HuH-7.5 (cell line): ENCODE results near the gene LGSN.
"Not testable (repeated sequence)": the region's sequence is repeated elsewhere in the genome, so short reads cannot be mapped to it uniquely, and the experiment has no call there.

ENCODE experiments used
- DNase-seq: peaks from one replicate; pipeline ENCODE4 v3.0.0; 2011; ENCODE audit warnings: low spot score

Gene LGSN

GRCh38 chr6:63319939-63320338 lies at the start of gene LGSN:
LGSN (minus strand) TSS chr6:63319983; CDS start chr6:63319943, 40 bp downstream.
- DNase-seq: no peak

DNA sequence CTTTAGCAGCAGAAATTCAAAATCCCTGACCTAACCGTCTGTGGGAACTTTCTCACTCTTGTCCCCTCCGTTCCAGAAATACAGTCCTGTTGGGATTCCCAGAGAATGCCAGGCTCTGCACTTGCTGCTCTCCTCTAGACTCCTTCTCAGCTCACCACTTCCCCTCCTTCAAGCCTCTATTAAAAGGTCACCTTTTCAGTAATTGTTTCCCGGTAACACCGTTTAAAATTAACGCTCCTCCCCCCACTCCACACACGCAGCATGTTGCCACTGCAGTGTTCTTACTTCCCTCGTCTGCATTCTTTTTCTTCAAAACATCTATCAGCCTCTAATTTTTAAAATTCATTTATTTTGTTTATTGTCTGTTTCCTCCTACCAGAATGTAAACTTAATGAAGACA lies 48.6 kb upstream of the LGSN start:
- DNase-seq: no peak

GRCh38 chr6:63362500-63363120 lies 42.8 kb upstream of the LGSN start:
- DNase-seq: not testable (repeated sequence)

DNA sequence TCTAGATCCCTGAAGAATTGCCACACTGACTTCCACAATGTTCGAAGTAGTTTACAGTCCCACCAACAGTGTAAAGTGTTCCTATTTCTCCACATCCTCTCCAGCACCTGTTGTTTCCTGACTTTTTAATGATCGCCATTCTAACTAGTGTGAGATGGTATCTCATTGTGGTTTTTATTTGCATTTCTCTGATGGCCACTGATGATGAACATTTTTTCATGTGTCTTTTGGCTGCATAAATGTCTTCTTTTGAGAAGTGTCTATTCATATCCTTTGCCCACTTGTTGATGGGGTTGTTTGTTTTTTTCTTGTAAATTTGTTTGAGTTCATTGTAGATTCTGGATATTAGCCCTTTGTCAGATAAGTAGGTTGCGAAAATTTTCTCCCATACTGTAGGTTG lies 37.6 kb upstream of the LGSN start:
- not testable (repeated sequence) for DNase-seq

- DNase-seq: no peak
These were observed 35.8 kb upstream of the LGSN start for GRCh38 chr6:63355632-63356031.

DNA sequence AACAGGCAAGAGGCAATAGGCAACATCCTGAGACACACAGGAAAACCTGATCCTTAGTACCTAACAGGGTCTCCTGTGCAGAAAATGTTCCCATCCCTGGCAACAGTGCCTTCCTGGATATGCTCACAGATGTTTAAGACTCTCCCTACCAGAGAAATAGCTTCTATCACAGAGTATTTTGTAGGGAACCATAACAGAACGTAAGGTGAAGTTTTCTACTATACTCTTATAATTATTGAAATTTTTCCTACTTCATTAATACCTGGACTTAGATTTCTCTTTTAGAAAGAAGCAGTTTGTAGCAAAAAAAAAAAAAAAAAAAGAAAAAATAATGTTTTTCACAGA lies 33.5 kb upstream of the LGSN start:
- DNase-seq: no peak

DNA sequence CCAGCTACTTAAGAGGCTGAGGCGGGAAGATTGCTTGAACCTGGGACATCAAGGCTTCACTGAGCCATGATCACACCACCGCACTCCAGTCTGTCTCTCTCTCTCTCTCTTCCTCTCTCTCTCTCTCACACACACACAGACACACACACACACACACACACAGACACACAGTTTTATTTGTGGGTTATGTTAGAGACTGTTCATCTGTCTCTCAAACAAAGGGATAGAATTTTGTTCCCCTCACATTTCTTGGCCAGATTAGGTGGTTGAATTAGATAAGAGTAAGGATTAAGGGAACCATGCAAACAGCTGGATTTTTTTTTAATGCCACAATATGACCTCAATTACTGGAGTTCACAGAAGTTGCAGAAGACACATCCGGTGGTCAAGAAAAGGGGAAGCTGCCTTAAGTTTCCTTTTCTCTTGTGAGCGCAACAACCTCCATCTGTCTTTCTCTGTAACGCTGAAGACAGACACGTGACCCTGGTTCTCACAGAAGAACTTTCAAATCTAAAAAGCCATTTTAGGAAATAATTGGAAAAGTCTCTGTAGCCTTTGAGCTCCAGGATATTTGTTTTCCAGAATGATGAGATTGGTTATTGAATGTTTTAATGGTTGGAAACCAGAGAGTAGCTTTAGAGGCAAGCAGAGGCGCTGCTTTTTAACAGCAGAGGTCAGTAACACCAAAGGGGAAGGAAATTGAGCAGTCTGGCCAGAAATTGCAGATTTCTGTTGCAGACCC lies 32.9 kb upstream of the LGSN start:
- no peak for DNase-seq

GRCh38 chr6:63352069-63352543 lies 32.3 kb upstream of the LGSN start:
- no peak for DNase-seq

DNA sequence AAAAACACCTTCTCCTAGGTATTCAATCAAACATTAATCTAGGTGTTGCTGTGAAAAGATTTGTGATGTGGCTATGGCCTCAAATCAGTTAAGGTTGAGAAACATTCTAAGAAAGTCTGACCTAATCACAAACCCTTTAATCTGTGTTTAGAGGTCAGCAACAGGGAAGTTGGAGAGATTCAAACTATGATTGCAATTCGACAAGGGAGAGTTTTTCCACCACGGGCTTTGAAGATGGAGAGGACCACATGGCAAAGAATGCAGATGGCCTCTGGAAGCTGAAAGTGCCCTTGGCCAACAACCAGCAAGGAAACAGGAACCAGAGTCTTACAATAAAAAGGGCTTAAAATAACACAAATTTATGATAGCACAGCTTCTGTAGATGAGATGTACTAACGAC lies 29.6 kb upstream of the LGSN start:
- DNase-seq: no peak

GRCh38 chr6:63348836-63349235 lies 29.1 kb upstream of the LGSN start:
- no peak for DNase-seq

DNA sequence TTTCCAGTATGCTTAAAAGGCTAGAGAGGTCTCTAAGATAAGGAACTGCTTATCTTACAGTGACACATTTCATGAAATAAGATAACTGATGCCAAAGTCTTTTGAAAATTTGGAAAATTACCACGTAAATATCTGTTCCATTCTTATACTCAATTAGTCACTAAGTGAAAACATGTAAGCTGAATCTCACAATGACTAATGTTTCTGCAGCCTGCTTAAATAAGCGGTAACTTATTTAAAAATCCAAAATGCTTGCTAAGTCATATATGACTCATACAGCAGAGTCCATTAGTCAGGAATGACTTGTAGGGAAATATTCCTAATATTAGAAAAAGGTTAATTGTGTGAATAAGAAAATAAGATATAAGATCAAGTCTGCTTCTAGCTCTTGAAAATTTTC lies 27.8 kb upstream of the LGSN start:
- no peak for DNase-seq

DNA sequence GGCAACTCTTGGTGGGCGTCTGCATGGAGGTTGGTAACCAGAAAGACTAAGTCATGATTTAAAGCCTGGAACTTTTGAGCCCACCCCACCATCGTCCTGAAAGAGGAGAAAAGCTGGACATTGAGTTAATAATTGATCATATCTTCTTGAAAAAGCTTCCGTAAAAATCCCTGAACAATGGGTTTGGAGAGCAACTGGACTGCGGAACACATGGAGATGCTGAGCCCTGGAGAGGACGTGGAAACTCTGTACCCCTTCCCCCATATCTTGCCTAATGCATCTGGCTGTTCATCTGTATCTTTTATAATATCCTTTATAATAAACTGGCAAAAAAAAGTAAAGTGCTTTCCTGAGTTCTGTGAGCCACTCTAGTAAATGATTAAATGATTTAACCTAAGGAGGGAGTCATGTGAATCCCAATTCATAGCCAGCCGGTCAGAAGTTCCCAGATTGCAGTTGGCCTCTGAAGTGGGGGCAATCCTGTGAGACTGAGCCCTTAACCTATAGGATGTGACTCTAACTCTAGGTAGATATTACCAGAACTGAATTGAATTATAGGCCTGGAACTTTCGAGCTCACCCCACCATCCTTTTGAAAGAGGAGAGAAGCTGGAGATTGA lies 26.5 kb upstream of the LGSN start:
- DNase-seq: no peak

DNA sequence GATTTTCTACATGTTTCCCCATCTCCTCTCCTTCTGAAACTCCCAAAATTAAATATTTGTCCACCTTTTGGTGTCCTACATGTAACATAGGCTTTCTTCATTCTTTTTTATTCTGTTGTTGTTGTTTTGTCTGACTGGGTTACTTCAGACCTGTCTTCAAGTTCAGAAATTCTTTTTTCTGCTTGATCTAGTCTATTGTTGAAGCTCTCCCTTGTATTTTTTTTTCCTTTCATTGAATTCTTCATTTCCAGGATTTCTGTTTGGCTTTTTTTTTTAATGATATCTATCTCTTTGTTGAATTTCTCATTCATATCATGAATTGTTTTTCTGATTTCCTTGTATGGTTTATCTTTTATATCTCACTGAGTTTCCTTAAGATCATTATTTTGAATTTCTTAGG lies 20.6 kb upstream of the LGSN start:
- no peak for DNase-seq

- DNase-seq: not testable (repeated sequence)
These were observed 14.9 kb upstream of the LGSN start for GRCh38 chr6:63334652-63335051.

DNA sequence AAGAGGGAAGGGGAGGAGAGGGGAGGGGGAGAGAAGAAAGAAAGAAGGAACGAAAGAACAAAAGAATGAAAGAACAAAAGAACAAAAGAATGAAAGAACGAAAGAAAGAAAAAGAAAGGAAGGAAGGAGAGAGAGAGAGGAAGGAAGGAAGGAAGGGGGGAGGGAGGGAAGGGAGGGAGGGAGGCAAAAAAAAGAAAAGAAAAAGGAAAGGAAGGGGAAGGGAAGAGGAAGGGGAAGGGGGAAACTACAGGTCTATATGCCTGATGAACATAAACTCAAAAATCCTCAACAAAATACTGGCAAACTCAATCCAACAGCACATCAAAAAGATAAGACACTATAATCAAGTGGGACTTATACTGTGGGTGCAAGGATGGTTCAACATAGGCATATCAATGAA lies 13.7 kb upstream of the LGSN start:
- no peak for DNase-seq

DNA sequence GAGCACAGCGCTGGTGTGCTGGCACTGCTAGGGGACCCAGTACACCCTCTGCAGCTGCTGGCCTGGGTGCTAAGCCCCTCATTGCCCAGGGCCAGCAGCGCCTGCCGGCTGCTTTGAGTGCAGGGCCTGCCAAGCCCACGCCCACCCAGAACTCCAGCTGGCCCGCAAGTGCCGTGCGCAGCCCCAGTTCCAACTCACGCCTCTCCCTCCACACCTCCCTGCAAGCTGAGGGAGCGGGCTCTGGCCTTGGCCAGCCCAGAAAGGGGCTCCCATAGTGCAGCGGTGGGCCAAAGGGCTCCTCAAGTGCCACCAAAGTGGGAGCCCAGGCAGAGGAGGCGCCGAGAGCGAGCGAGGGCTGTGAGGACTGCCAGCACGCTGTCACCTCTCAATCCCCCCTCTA lies 6.8 kb upstream of the LGSN start:
- DNase-seq: not testable (repeated sequence)

DNA sequence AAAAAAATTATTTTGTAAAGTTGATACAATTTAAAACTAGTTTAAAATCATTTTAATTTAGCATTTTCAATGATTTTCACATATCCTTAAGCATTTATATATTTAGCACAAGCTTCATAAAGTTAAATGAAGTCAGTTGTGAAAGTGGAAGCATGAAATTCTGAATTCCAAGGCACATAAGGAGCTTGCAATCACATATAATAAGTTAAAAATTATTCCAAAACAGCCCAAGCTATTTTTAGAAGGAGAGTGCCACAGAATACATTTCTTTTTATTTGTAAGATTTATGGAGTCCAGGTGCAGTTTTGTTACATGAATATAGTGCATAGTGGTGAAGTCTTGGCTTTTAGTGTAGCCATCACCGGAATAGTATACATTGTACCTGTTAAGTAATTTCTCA lies 3.2 kb upstream of the LGSN start:
- DNase-seq: no peak

- DNase-seq: no peak
These were observed 2.0 kb upstream of the LGSN start for GRCh38 chr6:63321821-63322220.

DNA sequence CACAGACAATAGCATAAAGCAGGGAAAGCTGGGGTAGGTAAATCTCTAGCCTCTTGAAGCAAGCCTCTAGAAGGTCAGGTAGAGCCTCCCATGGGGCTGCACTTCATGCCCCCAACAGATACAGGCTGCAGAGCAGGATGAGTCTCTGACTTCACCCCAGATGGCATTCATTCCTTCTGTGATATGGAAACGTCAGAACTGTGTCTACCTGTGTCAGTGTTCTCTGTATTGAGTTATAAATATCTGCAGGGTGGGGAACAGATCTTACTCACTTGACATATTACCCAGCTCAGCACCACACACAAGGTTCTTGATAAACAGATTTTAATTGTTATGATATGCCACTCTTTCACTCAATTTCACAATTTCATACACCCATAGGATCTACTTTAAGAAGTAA lies 2.1 kb downstream of the LGSN start:
- DNase-seq: no peak

- no peak for DNase-seq
These were observed 3.7 kb downstream of the LGSN start for GRCh38 chr6:63316113-63316512.

- DNase-seq: no peak
These were observed 6.7 kb downstream of the LGSN start for GRCh38 chr6:63313111-63313510.

GRCh38 chr6:63307581-63308246 lies 12.1 kb downstream of the LGSN start:
- DNase-seq: no peak

- DNase-seq: no peak
These were observed 13.4 kb downstream of the LGSN start for GRCh38 chr6:63306420-63306819.
